CD4-positive, alpha-beta T cell treated with Interleukin-2 at 100 ng/mL for 4 hours (primary cell): ENCODE results near the gene MINDY3.
A peak's percentile ranks its signal among the peaks of the same experiment; 100 is the strongest.
"Not testable (repeated sequence)": the region's sequence is repeated elsewhere in the genome, so short reads cannot be mapped to it uniquely, and the experiment has no call there.

Source experiments
- DNase-seq: peaks from one replicate; pipeline ENCODE4 v3.0.0-alpha.2; 2020; ENCODE audit warnings: low spot score

MINDY3 gene

GRCh38 chr10:15780353-15781135 is 79.8 kb downstream of the MINDY3 start:
- no peak for DNase-seq

GRCh38 chr10:15775513-15775912 is 84.8 kb downstream of the MINDY3 start:
- no peak for DNase-seq

- DNase-seq, result not testable (repeated sequence)
Observed at GRCh38 chr10:15774534-15774933, 85.8 kb downstream of the MINDY3 start.

- no peak for DNase-seq
Observed at GRCh38 chr10:15764892-15765454, 95.3 kb downstream of the MINDY3 start.

- no peak for DNase-seq
Observed at GRCh38 chr10:15763006-15763405, 97.3 kb downstream of the MINDY3 start.

GRCh38 chr10:15762239-15762638 is 98.1 kb downstream of the MINDY3 start:
- not testable (repeated sequence) for DNase-seq

GRCh38 chr10:15761224-15761623 is 99.1 kb downstream of the MINDY3 start:
- not testable (repeated sequence) for DNase-seq

GRCh38 chr10:15760681-15761080 is 99.6 kb downstream of the MINDY3 start:
- DNase-seq, result no peak

- DNase-seq, result no peak
Observed at GRCh38 chr10:15759265-15759664, 101.0 kb downstream of the MINDY3 start.

GRCh38 chr10:15758618-15759017 is 101.7 kb downstream of the MINDY3 start:
- no peak for DNase-seq

- no peak for DNase-seq
Observed at GRCh38 chr10:15754937-15755336, 105.4 kb downstream of the MINDY3 start.

- no peak for DNase-seq
Observed at GRCh38 chr10:15751046-15751445, 109.3 kb downstream of the MINDY3 start.

GRCh38 chr10:15748126-15748525 is 112.2 kb downstream of the MINDY3 start:
- no peak for DNase-seq

- DNase-seq, result no peak
Observed at GRCh38 chr10:15747632-15748031, 112.7 kb downstream of the MINDY3 start.

GRCh38 chr10:15745751-15746150 is 114.6 kb downstream of the MINDY3 start:
- DNase-seq, result no peak

GRCh38 chr10:15744217-15744865 is 116.0 kb downstream of the MINDY3 start:
- peak; percentile 24 for DNase-seq

GRCh38 chr10:15743443-15743842 is 116.9 kb downstream of the MINDY3 start:
- no peak for DNase-seq

- DNase-seq, result no peak
Observed at GRCh38 chr10:15742836-15743235, 117.5 kb downstream of the MINDY3 start.

GRCh38 chr10:15742102-15742501 is 118.2 kb downstream of the MINDY3 start:
- no peak for DNase-seq

- no peak for DNase-seq
Observed at GRCh38 chr10:15741581-15741980, 118.7 kb downstream of the MINDY3 start.

- no peak for DNase-seq
Observed at GRCh38 chr10:15740261-15740660, 120.0 kb downstream of the MINDY3 start.

- no peak for DNase-seq
Observed at GRCh38 chr10:15739254-15739970, 120.9 kb downstream of the MINDY3 start.
